Neural progenitor cell (in vitro differentiated cells): ENCODE results near the gene MKRN2. TPM values are rescaled to one million over a fixed set of nuclear protein-coding genes. Genes with fewer than 3 reads are reported as not detected.

Experiments
- DNase-seq: peaks from one replicate; pipeline ENCODE4 v3.0.0-alpha.2; 2016; ENCODE audit warnings: low spot score
- H2AFZ ChIP-seq: fragments of 200-600 bp; sonication (generic); replicated peaks from 2 replicates; pipeline ENCODE4 v1.6.1; 2016; ENCODE audit warnings: antibody characterized with exemption
- H3F3A ChIP-seq: fragments of 200-600 bp; sonication (generic); 2 replicates; pipeline ENCODE4 v1.6.1; 2016; ENCODE audit warnings: antibody characterized with exemption, low read depth
- H3K27ac ChIP-seq: fragments of 200-600 bp; sonication (generic); 2 replicates; pipeline ENCODE4 v1.5.1; 2016; ENCODE audit warnings: mild to moderate bottlenecking
- H3K27me3 ChIP-seq: fragments of 200-600 bp; sonication (generic); 2 replicates; pipeline ENCODE4 v1.6.1; 2016; ENCODE audit warnings: mild to moderate bottlenecking, moderate library complexity
- H3K36me3 ChIP-seq: fragments of 200-600 bp; sonication (generic); 2 replicates; pipeline ENCODE4 v1.5.1; 2016
- H3K4me1 ChIP-seq: fragments of 200-600 bp; sonication (generic); 2 replicates; pipeline ENCODE4 v1.6.1; 2016; ENCODE audit warnings: mixed run types
- H3K4me2 ChIP-seq: fragments of 200-600 bp; sonication (generic); 2 replicates; pipeline ENCODE4 v1.6.1; 2016
- H3K4me3 ChIP-seq: fragments of 200-600 bp; sonication (generic); 2 replicates; pipeline ENCODE4 v1.5.1; 2016
- H3K79me2 ChIP-seq: fragments of 200-600 bp; sonication (generic); 2 replicates; pipeline ENCODE4 v1.6.1; 2016; ENCODE audit warnings: low read depth
- H3K9ac ChIP-seq: fragments of 200-600 bp; sonication (generic); 2 replicates; pipeline ENCODE4 v1.6.1; 2016
- H3K9me3 ChIP-seq: fragments of 200-600 bp; sonication (generic); 2 replicates; pipeline ENCODE4 v1.5.1; 2016; ENCODE audit warnings: low read depth
- H4K20me1 ChIP-seq: fragments of 200-600 bp; sonication (generic); 2 replicates; pipeline ENCODE4 v1.6.1; 2016; ENCODE audit warnings: low read depth
- H3K27ac Mint-ChIP-seq: 3 replicates; pipeline ENCODE4 v1.8.0; 2021; ENCODE audit warnings: mixed read lengths
- H3K27me3 Mint-ChIP-seq: 2 replicates; pipeline ENCODE4 v1.8.0; 2022; ENCODE audit warnings: low read depth, mild to moderate bottlenecking, inconsistent platforms, moderate library complexity, mixed read lengths; ENCODE audit not compliant: insufficient read depth
- H3K36me3 Mint-ChIP-seq: 3 replicates; pipeline ENCODE4 v1.8.0; 2021; ENCODE audit warnings: mixed read lengths
- H3K4me1 Mint-ChIP-seq: 3 replicates; pipeline ENCODE4 v1.8.0; 2021; ENCODE audit warnings: mixed read lengths
- H3K4me3 Mint-ChIP-seq: 3 replicates; pipeline ENCODE4 v1.8.0; 2021; ENCODE audit warnings: mild to moderate bottlenecking, moderate library complexity, mixed read lengths
- H3K9me3 Mint-ChIP-seq: 3 replicates; pipeline ENCODE4 v1.8.0; 2020; ENCODE audit warnings: mixed read lengths
- EZH2 ChIP-seq: fragments of 200-600 bp; sonication (generic); IDR thresholded peaks from 2 replicates; pipeline ENCODE4 v1.6.1; 2017; ENCODE audit warnings: antibody characterized with exemption, mild to moderate bottlenecking, moderate library complexity
- EZH2phosphoT487 ChIP-seq: fragments of 200-600 bp; sonication (generic); IDR thresholded peaks from 2 replicates; pipeline ENCODE4 v1.6.1; 2017; ENCODE audit warnings: antibody characterized with exemption
- total RNA-seq: library from RNA; depleted of rRNA; stranded (reverse); fragments of >200 nt; gene quantifications from 2 replicates; pipeline ENCODE4 v1.2.3, GENCODE V29; 2015; ENCODE audit warnings: low replicate concordance
- TF ChIP-seq, protein P1 (sequence below): fragments of 200-600 bp; sonication (generic); IDR thresholded peaks from 2 replicates; pipeline ENCODE4 v1.5.1; 2017; ENCODE audit warnings: antibody characterized with exemption, mild to moderate bottlenecking

MKRN2 gene
- total RNA-seq, 1 donor from 2014 or later: 26.5 TPM

DNA sequence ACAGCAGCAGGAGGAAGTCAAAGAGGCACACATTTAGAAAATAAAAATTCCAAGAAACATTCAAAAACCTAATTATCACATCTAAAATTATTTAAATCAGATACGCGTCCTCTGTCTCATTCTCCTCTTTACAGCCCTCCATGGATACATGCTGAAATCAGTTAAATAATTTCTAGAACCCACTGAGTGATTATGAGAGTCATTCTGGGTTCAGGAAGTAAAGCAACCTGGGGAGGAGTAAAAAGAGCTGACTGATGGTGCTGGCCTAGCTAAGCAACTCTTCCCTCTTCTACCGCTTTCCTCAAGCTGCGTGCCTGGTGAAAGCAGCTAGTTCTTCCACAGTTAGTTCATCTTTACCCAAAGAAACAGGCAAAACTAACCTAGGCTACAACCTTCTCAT, 58.4 kb downstream of the MKRN2 start:
- Histone ChIP-seq H3K4me2 (no peak overlapping the region), H3K36me3 (peaks cover 5% of the 10 kb centered on the region), H4K20me1 (peaks cover 75% of the 10 kb centered on the region), H3K9me3 (no peaks in the 10 kb centered on the region), H3K4me3 (no peak overlapping the region), H3K27ac (no peak overlapping the region), H3K4me1 (no peaks in the 10 kb centered on the region), H3F3A (no peaks in the 10 kb centered on the region), H3K79me2 (peaks cover 99% of the 10 kb centered on the region), H2AFZ (no peak overlapping the region), H3K9ac (no peak overlapping the region), H3K27me3 (no peaks in the 10 kb centered on the region)
- no peak for TF ChIP-seq EZH2phosphoT487
- no peak for TF ChIP-seq EZH2
- Mint-ChIP-seq H3K27ac (no peak overlapping the region), H3K27me3 (no peaks in the 10 kb centered on the region), H3K36me3 (peaks cover 15% of the 10 kb centered on the region), H3K9me3 (no peaks in the 10 kb centered on the region), H3K4me3 (no peak overlapping the region), H3K4me1 (no peaks in the 10 kb centered on the region)
- no peak for DNase-seq

DNA sequence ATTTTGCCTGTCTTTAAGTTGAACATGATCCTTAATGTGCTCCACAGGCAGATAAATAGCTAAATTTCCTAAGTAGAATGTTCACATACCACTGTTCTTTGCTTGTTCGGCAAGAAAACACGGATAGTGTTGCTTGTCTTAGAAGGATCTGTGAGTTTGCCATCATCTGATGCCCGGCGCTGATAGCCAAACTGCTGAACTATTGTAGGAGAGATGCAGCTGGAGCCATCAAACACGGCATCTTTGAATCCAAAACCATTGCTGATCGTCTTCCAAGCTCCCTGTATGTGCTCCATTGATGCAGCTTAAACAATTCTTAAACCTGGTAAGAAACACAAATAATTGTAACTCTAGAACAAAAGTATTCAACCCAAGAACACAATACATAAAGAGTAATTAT, 61.5 kb downstream of the MKRN2 start:
- Mint-ChIP-seq H3K4me1 (no peaks in the 10 kb centered on the region), H3K4me3 (no peak overlapping the region), H3K27me3 (no peaks in the 10 kb centered on the region), H3K9me3 (no peaks in the 10 kb centered on the region), H3K36me3 (peaks cover 8% of the 10 kb centered on the region), H3K27ac (no peak overlapping the region)
- H3K27me3 ChIP-seq: no peaks in the 10 kb centered on the region
- peaks cover 82% of the 10 kb centered on the region for H4K20me1 ChIP-seq
- DNase-seq: no peak
- H3K4me1 ChIP-seq: no peaks in the 10 kb centered on the region
- H3K4me3 ChIP-seq: no peak overlapping the region
- H3K9ac ChIP-seq: no peak overlapping the region
- no peaks in the 10 kb centered on the region for H3K9me3 ChIP-seq
- no peak overlapping the region for H3K27ac ChIP-seq
- no peak overlapping the region for H3K4me2 ChIP-seq
- peaks cover 100% of the 10 kb centered on the region for H3K79me2 ChIP-seq
- no peaks in the 10 kb centered on the region for H3F3A ChIP-seq
- TF ChIP-seq EZH2phosphoT487 (no peak), EZH2 (no peak)
- H2AFZ ChIP-seq: no peak overlapping the region
- H3K36me3 ChIP-seq: no peaks in the 10 kb centered on the region

DNA sequence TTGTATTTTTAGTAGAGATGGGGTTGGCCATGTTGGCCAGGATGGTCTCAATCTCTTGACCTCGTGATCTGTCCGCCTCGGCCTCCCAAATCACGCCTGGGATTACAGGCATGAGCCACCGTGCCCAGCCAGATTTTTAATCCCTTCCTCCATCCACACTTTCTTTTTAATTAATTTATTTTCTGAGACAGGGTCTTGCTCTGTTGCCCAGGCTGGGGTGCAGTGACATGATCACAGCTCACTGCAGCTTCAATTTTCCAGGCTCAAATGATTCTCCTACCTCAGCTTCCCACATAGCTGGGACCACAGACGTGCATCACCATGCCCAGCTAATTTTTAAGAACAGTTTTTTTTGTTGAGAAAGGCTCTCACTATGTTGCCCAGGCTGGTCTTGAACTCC, 63.4 kb downstream of the MKRN2 start:
- TF ChIP-seq EZH2: no peak
- no peak for TF ChIP-seq EZH2phosphoT487
- TF ChIP-seq, protein P1, sequence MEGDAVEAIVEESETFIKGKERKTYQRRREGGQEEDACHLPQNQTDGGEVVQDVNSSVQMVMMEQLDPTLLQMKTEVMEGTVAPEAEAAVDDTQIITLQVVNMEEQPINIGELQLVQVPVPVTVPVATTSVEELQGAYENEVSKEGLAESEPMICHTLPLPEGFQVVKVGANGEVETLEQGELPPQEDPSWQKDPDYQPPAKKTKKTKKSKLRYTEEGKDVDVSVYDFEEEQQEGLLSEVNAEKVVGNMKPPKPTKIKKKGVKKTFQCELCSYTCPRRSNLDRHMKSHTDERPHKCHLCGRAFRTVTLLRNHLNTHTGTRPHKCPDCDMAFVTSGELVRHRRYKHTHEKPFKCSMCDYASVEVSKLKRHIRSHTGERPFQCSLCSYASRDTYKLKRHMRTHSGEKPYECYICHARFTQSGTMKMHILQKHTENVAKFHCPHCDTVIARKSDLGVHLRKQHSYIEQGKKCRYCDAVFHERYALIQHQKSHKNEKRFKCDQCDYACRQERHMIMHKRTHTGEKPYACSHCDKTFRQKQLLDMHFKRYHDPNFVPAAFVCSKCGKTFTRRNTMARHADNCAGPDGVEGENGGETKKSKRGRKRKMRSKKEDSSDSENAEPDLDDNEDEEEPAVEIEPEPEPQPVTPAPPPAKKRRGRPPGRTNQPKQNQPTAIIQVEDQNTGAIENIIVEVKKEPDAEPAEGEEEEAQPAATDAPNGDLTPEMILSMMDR: no peak
- Histone ChIP-seq H3K27me3 (no peaks in the 10 kb centered on the region), H3K4me2 (no peak overlapping the region), H3K4me1 (no peaks in the 10 kb centered on the region), H3K36me3 (no peaks in the 10 kb centered on the region), H3K4me3 (no peak overlapping the region), H3K9me3 (no peaks in the 10 kb centered on the region), H2AFZ (no peak overlapping the region), H3K27ac (no peak overlapping the region), H4K20me1 (peaks cover 83% of the 10 kb centered on the region), H3F3A (no peaks in the 10 kb centered on the region), H3K79me2 (peaks cover 100% of the 10 kb centered on the region), H3K9ac (no peak overlapping the region)
- peaks cover 5% of the 10 kb centered on the region for H3K4me1 Mint-ChIP-seq
- no peak overlapping the region for H3K4me3 Mint-ChIP-seq
- no peaks in the 10 kb centered on the region for H3K27me3 Mint-ChIP-seq
- H3K27ac Mint-ChIP-seq: no peak overlapping the region
- DNase-seq: no peak
- H3K9me3 Mint-ChIP-seq: no peaks in the 10 kb centered on the region
- H3K36me3 Mint-ChIP-seq: peaks cover 5% of the 10 kb centered on the region

DNA sequence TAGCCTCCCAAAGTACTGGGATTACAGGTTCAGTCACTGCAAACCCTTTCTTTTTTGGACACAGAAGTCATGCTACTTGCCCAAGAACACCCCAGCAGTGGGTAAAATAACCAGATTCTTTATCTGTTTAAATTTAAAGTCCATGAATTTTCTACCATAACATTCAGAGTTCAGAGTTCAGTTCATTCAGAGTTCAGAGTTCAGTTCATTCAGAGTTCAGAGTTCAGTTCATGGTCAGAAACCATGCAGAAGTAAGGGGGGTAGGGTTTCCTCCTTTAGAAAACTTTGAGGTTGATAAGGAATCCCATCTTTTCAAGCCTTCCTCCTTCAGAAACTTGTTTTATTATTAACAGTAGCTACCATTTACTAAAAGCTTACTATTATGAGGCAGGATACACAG, 63.8 kb downstream of the MKRN2 start:
- Histone ChIP-seq H3K4me1 (no peaks in the 10 kb centered on the region), H3K9me3 (no peaks in the 10 kb centered on the region), H3K27me3 (no peaks in the 10 kb centered on the region), H3K27ac (no peak overlapping the region), H3K36me3 (no peaks in the 10 kb centered on the region), H3K9ac (no peak overlapping the region), H4K20me1 (peaks cover 83% of the 10 kb centered on the region), H2AFZ (no peak overlapping the region), H3K79me2 (peaks cover 100% of the 10 kb centered on the region), H3K4me2 (no peak overlapping the region), H3K4me3 (no peak overlapping the region), H3F3A (no peaks in the 10 kb centered on the region)
- H3K9me3 Mint-ChIP-seq: no peaks in the 10 kb centered on the region
- no peaks in the 10 kb centered on the region for H3K27me3 Mint-ChIP-seq
- TF ChIP-seq EZH2phosphoT487 (no peak), EZH2 (no peak)
- TF ChIP-seq, protein P1: no peak
- no peak overlapping the region for H3K27ac Mint-ChIP-seq
- DNase-seq: no peak
- H3K4me1 Mint-ChIP-seq: peaks cover 5% of the 10 kb centered on the region
- no peak overlapping the region for H3K4me3 Mint-ChIP-seq
- peaks cover 5% of the 10 kb centered on the region for H3K36me3 Mint-ChIP-seq
